ENCODE data around the gene FALEC.
"Not testable (repeated sequence)": the region's sequence is repeated elsewhere in the genome, so short reads cannot be mapped to it uniquely, and the experiment has no call there.

DNA sequence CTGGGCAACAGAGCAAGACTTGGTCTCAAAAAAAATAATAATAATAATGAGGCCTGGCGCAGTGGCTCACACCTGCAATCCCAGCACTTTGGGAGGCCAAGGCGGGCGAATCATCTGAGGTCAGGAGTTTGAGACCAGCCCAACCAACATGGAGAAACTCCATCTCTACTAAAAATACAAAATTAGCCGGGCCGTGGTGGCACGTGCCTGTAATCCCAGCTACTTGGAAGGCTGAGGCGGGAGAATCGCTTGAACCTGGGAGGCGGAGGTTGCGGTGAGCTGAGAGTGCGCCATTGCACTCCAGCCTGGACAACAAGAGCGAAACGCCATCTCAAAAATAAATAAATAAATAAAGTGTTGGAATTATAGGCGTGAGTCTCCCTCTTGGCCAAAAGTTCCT lies 66.4 kb downstream of the FALEC start:
- not testable (repeated sequence) for TF ChIP-seq CTCF, POLR2A (IDR thresholded peaks at IDR 0.05)

Data from heart left ventricle (tissue), 13 donors.